Measurements from ENCODE around the gene RPS21.

The RPS21 gene

GRCh38 chr20:62354031-62354808 lies 32.7 kb upstream of the RPS21 start:
- DNase-seq, result no peak

- no peak for DNase-seq
Measured at GRCh38 chr20:62354811-62355341, 32.0 kb upstream of the RPS21 start.

- no peak for DNase-seq
Measured at GRCh38 chr20:62355516-62355877, 31.4 kb upstream of the RPS21 start.

- no peak for DNase-seq
Measured at GRCh38 chr20:62355878-62356588, 30.9 kb upstream of the RPS21 start.

GRCh38 chr20:62356589-62357186 lies 30.2 kb upstream of the RPS21 start:
- DNase-seq, result no peak

GRCh38 chr20:62357187-62357667 lies 29.7 kb upstream of the RPS21 start:
- DNase-seq, result no peak

GRCh38 chr20:62357681-62358080 lies 29.2 kb upstream of the RPS21 start:
- DNase-seq, result no peak

GRCh38 chr20:62358171-62359042 lies 28.5 kb upstream of the RPS21 start:
- no peak for DNase-seq

- DNase-seq, result no peak
Measured at GRCh38 chr20:62359043-62359490, 27.8 kb upstream of the RPS21 start.

GRCh38 chr20:62359491-62360121 lies 27.3 kb upstream of the RPS21 start:
- DNase-seq, result no peak

GRCh38 chr20:62360854-62361798 lies 25.8 kb upstream of the RPS21 start:
- no peak for DNase-seq

- DNase-seq, result no peak
Measured at GRCh38 chr20:62361799-62362589, 24.9 kb upstream of the RPS21 start.

- DNase-seq, result no peak
Measured at GRCh38 chr20:62362590-62362940, 24.3 kb upstream of the RPS21 start.

GRCh38 chr20:62362991-62363919 lies 23.6 kb upstream of the RPS21 start:
- DNase-seq, result no peak

GRCh38 chr20:62363920-62364851 lies 22.7 kb upstream of the RPS21 start:
- DNase-seq, result no peak

- no peak for DNase-seq
Measured at GRCh38 chr20:62364911-62365736, 21.8 kb upstream of the RPS21 start.
